AG09319 (cell line): ENCODE measurements around the gene SLIT3.

Experiments used
- DNase-seq: peaks from one replicate; pipeline ENCODE4 v3.0.0-alpha.2; 2010; ENCODE audit warnings: low read depth; ENCODE audit errors: extremely low read depth
- TF ChIP-seq, protein P1 (sequence below): IDR thresholded peaks from 2 replicates; pipeline ENCODE4 v1.5.1; 2011; ENCODE audit warnings: low read depth, mild to moderate bottlenecking, inconsistent platforms, low read length, moderate library complexity

SLIT3 gene

DNA sequence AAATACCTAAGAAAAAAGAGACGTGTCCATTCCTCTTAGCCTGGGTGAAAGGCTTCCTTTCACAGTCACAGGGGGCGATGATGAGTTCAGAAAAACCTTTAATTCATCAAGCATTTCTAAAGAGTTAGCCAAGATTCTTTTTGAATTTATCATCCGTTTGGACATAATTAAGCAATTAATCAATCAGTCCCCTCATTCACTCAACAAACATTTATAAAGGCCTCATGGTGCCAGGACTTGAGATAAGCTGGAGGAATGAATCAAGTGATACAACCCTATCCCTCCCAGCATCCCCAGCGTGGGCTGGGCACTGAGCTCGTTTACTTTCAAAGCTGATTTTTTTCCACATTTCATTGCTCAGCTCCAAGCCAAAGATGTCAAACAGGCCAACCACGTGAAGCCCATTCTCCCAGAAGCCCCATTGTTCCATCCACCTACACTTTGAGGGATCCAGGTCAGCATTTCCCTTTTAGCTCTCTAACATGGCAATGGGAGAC, 140.5 kb downstream of the SLIT3 start:
- DNase-seq, result peak; percentile 38
- TF ChIP-seq, protein P1, sequence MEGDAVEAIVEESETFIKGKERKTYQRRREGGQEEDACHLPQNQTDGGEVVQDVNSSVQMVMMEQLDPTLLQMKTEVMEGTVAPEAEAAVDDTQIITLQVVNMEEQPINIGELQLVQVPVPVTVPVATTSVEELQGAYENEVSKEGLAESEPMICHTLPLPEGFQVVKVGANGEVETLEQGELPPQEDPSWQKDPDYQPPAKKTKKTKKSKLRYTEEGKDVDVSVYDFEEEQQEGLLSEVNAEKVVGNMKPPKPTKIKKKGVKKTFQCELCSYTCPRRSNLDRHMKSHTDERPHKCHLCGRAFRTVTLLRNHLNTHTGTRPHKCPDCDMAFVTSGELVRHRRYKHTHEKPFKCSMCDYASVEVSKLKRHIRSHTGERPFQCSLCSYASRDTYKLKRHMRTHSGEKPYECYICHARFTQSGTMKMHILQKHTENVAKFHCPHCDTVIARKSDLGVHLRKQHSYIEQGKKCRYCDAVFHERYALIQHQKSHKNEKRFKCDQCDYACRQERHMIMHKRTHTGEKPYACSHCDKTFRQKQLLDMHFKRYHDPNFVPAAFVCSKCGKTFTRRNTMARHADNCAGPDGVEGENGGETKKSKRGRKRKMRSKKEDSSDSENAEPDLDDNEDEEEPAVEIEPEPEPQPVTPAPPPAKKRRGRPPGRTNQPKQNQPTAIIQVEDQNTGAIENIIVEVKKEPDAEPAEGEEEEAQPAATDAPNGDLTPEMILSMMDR, result peak; percentile 42

DNA sequence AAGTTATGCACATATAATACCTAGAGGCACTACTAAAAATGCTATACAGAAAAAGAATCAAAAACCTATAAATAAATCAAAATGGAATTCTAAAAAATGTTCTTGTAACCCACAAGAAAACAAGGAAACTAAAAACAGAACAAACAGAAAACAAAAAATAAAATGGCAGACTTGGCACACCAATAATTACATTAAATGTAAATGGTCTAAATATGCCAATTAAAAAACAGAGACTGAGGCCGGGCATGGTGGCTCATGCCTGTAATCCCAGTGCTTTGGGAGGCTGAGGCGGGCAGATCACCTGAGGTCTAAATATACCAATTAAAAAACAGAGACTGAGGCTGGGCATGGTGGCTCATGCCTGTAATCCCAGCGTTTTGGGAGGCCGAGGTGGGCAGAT, 142.2 kb downstream of the SLIT3 start:
- TF ChIP-seq, protein P1, result no peak
- no peak for DNase-seq

DNA sequence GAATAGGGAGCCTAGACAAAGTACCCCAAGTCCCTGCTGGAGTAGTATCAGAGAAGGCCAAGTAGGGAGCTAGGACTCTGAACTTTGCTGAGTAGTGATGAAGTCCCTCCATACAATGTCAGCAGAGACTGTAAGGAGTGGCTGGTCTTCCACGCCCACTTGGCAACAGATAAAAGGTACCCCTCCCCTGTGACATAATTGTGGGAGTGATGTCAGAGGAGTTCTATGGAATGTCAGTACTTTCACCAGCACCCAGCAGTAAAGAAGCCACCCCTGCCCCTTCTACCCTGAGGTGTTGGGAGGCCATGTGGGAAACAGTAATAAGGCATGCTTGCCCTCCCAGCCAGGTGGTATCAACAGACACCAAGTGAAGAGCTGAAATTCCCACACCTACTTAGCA, 143.9 kb downstream of the SLIT3 start:
- no peak for DNase-seq
- TF ChIP-seq, protein P1, result no peak

DNA sequence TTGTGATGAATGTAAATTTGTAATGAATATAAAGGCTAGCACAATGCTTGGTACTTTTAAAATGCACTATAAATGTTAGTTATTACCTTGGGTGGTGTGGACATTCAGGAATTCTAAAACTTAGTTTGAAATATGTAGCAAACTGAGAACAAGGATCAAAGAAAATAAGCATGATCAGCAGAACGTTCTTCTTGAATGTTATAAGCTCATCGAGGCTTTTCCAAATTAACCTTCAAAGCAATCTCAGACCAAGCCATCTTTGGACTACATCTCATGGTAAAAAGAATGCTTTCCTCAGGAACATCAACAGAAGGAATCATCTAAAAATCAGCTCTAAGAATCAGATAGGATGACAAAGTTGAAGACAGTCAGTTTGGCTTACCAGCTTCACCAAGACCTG, 146.3 kb downstream of the SLIT3 start:
- TF ChIP-seq, protein P1, result no peak
- no peak for DNase-seq

DNA sequence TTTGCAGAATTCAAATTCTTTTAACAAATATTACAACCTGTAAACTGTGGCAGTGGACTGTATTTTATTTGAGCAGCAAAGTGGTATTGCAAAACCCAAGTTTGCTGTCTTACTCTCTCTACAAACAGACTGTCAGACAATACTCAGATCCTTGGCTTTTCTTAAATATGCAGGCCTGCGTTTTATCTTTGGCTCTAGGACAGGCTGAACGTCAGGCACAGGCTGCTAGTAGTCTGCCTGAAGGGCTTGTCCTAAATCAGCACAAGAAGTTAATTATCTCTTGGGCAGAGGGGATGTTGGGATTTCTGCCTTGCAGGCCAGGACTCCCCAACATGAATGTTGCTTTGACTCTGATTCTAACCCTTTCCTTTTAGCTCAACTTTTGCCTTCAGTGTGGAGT, 147.5 kb downstream of the SLIT3 start:
- no peak for DNase-seq
- TF ChIP-seq, protein P1, result no peak

DNA sequence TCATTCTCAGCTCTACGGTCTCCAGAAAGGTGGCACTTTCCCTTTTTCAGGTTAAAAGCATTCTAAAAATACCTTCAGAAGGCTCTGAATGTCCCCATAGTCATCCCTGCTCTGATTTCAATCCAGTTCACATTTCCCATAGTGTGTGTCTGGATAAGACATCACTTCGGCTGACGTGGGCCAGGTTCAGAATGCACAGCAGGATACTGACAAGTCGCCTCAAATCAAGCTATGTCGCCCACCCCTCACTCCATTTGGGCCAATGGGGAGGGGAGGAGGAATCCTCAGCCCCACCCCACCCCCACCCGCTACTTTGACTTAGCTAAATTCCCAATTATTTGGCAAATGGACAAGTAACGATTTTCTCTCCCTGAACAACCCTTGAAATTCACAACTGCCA, 148.0 kb downstream of the SLIT3 start:
- no peak for DNase-seq
- TF ChIP-seq, protein P1, result no peak

DNA sequence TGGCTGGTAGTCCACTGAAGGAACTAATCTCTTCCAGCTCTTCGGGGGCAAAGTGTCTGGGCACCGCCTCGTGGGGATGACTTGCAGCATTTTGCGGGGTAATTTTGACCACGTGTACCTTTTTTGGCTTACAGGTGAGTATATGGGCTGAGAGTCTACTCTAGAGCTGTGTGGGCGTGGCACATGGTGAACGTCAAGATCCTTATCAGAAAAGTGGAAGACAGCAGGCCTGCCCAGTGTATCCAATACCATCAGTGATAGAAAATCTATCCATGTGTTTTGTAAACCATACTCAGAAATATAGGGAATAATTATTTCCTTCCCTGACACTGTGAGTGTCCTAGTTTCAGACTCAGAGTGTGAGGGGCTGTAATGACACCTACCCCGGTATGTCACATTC, 148.5 kb downstream of the SLIT3 start:
- TF ChIP-seq, protein P1, result no peak
- DNase-seq, result no peak
